ENCODE measurements around the gene COMMD10. TPM values are rescaled to one million over a fixed set of nuclear protein-coding genes. Genes with fewer than 3 reads are reported as not detected.

Gene COMMD10
- total and polyA plus RNA-seq, 2 of the 4 experiments (the other 2 are of a cell fraction), result 12.8 to 20.4 TPM

DNA sequence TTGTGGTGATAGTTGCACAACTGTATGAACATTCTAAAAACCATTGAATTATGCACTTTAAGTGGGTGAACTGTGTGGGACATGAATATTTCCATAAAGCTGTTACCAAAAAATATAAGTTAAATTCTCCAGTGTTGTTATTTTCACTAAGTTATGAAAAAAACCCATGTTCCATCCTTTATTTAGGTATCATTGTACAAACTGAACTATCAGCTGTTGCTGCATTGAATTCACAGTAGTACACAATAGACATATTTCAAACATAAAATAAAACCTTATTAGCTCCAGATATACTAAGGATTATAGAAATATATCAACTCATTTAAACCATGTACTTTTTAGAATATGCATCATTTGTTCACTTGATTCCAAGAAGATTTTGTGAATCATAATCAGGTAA, 192.1 kb downstream of the COMMD10 start:
- H3K27me3 ChIP-seq (ENCODE audit: control insufficient read depth, insufficient read depth, low read length), result no peaks in the 10 kb centered on the region
- no peak overlapping the region for H2AK9ac ChIP-seq (replicated peaks; ENCODE audit: low read depth, low read length, poor library complexity)
- H3K4ac ChIP-seq (ENCODE audit: low read depth, low read length), result no peak overlapping the region
- intact Hi-C loops (cut with micrococcal nuclease) (no loop called here), dilution Hi-C loops (cut with HindIII; ENCODE audit: low sequenced_read_pairs, unreplicated experiment) (no loop called here), in situ Hi-C loops (cut with MboI; ENCODE audit: low sequenced_read_pairs) (no loop called here)
- ATAC-seq (ENCODE audit: low read depth) (no peak), DNase-seq (no peak)
- H3K9me1 ChIP-seq (ENCODE audit: insufficient read depth, low read length), result 0 out of 2 replicates have a peak, but pooled peaks cover 2% of the 10 kb centered on the region
- H2BK120ac ChIP-seq (ENCODE audit: low read depth, low read length), result no peak overlapping the region
- no peak overlapping the region for H3K14ac ChIP-seq (replicated peaks; ENCODE audit: low read depth, low read length)
- no peak overlapping the region for H4K5ac ChIP-seq (ENCODE audit: low read depth, low read length)
- no peak overlapping the region for H3K9ac ChIP-seq (ENCODE audit: low read depth, low read length)
- H4K91ac ChIP-seq (ENCODE audit: insufficient read depth, low read depth, low read length), result no peak overlapping the region
- H3K4me3 ChIP-seq (ENCODE audit: insufficient read depth, low read depth, low read length), result no peak overlapping the region
- no peak overlapping the region for H2AFZ ChIP-seq (replicated peaks; ENCODE audit: low read length, poor library complexity)
- peaks cover 2% of the 10 kb centered on the region; the same call in 1 of the 2 replicates for H3K9me3 ChIP-seq (ENCODE audit: control insufficient read depth, insufficient read depth, low read length)
- H2BK20ac ChIP-seq (ENCODE audit: low read depth, low read length), result no peak overlapping the region
- H3K27ac ChIP-seq (ENCODE audit: insufficient read depth, low read length), result no peak overlapping the region
- H3K18ac ChIP-seq (ENCODE audit: low read depth, low read length), result no peak overlapping the region
- H2BK5ac ChIP-seq (ENCODE audit: low read depth, low read length, poor library complexity, severe bottlenecking), result no peak overlapping the region
- CTCF ChIA-PET, result no interaction called here
- no peak overlapping the region for H2BK15ac ChIP-seq (ENCODE audit: low read depth, low read length)
- no peak overlapping the region for H2AK5ac ChIP-seq (ENCODE audit: low read depth, low read length)
- no peak overlapping the region for H3K23ac ChIP-seq (ENCODE audit: low read depth, low read length)
- H3K4me1 ChIP-seq (ENCODE audit: control insufficient read depth, insufficient read depth, low read length), result peaks cover 2% of the 10 kb centered on the region
- no peaks in the 10 kb centered on the region for H4K20me1 ChIP-seq (ENCODE audit: insufficient read depth, low read length)
- H3K4me2 ChIP-seq (ENCODE audit: low read depth, low read length), result no peak overlapping the region
- no peak overlapping the region for H3K56ac ChIP-seq (ENCODE audit: extremely low read depth, insufficient read depth, low read length)
- POLR2A ChIA-PET (ENCODE audit: unreplicated experiment), result no interaction called here
- no peaks in the 10 kb centered on the region for H3K79me1 ChIP-seq (ENCODE audit: low read depth in 1 of 2, low read length in 2 of 2)
- no peak overlapping the region for H4K8ac ChIP-seq (ENCODE audit: low read depth in 2 of 2, low read length in 2 of 2)
- BruUV-seq (replicated peaks), result no TSS peak
- TF ChIP-seq NFE2L2 (IDR thresholded peaks at IDR 0.05; ENCODE audit: low read depth, low read length) (no peak), SMC3 (IDR thresholded peaks at IDR 0.05; ENCODE audit: low read depth, low read length) (no peak), RFX5 (IDR thresholded peaks at IDR 0.05; ENCODE audit: low read depth, low read length) (no peak)
- no peaks in the 10 kb centered on the region for H3K36me3 ChIP-seq (ENCODE audit: control insufficient read depth, insufficient read depth, low read length)

All from IMR-90 (cell line).